ENCODE data around the gene MAPK9.

The MAPK9 gene

DNA sequence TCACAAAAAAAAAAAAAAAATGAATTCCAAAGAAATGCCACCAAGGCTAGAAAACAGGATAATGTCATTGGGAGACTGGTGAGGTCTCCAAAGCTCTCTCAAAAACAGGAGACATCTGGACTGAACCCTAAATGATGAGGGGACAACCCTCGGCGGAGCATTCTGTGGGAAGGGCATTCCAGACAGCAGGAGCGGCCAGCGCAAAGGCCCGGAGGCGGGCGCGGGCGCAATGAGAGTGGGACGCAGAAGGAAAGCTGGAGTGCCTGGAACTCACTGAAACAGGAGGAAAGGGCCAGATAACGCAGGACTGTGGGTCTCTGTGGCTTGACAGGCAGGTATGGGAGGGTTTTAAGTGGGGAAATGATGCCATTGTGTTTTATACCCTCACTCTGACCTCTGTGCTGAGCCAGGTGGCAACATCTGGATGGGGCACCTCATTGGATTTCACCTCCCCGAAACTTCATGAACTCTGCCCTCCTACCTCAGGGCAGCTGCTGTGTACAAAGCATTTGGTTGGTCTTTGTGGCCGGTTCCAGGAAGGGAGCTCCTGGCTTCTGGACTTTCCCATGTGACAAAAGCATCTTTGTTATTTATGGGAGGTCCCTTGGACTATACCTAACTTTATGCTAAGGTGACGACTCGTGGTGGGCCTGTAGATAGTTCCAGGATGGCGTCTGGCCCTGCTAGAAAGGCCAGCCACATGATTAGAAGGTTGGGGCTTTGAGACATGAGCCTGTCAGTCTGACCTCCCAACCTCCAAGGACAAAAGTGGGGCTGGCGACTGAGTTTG is 11.5 kb upstream of the MAPK9 start:
- H4K20me1 ChIP-seq (ENCODE audit: insufficient read depth, low read length): no peaks in the 10 kb centered on the region
- H2AFZ ChIP-seq (ENCODE audit: low read depth, low read length): no peak overlapping the region
- no peak for TF ChIP-seq EZH2 (IDR thresholded peaks at IDR 0.05; ENCODE audit: borderline replicate concordance, low read depth, low read length, severe bottlenecking)
- TF ChIP-seq, protein P1, sequence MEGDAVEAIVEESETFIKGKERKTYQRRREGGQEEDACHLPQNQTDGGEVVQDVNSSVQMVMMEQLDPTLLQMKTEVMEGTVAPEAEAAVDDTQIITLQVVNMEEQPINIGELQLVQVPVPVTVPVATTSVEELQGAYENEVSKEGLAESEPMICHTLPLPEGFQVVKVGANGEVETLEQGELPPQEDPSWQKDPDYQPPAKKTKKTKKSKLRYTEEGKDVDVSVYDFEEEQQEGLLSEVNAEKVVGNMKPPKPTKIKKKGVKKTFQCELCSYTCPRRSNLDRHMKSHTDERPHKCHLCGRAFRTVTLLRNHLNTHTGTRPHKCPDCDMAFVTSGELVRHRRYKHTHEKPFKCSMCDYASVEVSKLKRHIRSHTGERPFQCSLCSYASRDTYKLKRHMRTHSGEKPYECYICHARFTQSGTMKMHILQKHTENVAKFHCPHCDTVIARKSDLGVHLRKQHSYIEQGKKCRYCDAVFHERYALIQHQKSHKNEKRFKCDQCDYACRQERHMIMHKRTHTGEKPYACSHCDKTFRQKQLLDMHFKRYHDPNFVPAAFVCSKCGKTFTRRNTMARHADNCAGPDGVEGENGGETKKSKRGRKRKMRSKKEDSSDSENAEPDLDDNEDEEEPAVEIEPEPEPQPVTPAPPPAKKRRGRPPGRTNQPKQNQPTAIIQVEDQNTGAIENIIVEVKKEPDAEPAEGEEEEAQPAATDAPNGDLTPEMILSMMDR (IDR thresholded peaks at IDR 0.05; ENCODE audit: borderline replicate concordance, extremely low read depth, low read length, poor library complexity, severe bottlenecking): no peak
- no peak overlapping the region for H3K4me2 ChIP-seq (ENCODE audit: insufficient read depth, low read length)
- H3K79me2 ChIP-seq (ENCODE audit: insufficient read depth, low read length): no peaks in the 10 kb centered on the region
- no peak overlapping the region for H3K9ac ChIP-seq (ENCODE audit: low read depth, low read length)
- H3K9me3 ChIP-seq (ENCODE audit: insufficient read depth, low read length, severe bottlenecking): no peaks in the 10 kb centered on the region
- H3K4me3 ChIP-seq (ENCODE audit: low read depth in 1 of 2, low read length in 2 of 2): no peak overlapping the region
- no peaks in the 10 kb centered on the region for H3K36me3 ChIP-seq (ENCODE audit: insufficient read depth, low read length)
- no peak for DNase-seq
- no peak overlapping the region for H3K27ac ChIP-seq (ENCODE audit: low read length)
- H3K4me1 ChIP-seq (ENCODE audit: insufficient read depth, low read length): no peaks in the 10 kb centered on the region
- ATAC-seq (ENCODE audit: insufficient read depth, low read depth): no peak
- H3K27me3 ChIP-seq (ENCODE audit: insufficient read depth, low read length, poor library complexity): peaks cover 8% of the 10 kb centered on the region

DNA sequence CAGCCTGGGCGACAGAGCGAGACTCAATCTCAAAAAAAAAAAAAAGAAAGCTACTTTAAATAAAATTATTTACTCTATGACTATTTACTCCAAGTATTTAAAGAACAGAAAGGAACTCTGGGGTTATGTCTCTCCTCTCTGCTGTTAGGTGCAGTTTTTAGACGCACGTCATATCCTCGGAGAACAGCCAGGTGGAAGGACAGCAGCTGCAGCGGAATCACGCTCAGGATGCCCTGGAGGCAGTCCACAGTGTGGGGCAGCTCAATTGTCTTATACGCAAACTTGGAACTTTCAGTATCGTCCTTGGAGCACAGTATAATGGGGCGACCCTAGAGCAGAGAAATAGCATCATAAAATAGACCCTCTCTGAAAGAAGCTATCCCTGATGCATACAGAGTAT is 10.4 kb upstream of the MAPK9 start:
- H3K4me2 ChIP-seq (ENCODE audit: insufficient read depth, low read length): no peak overlapping the region
- no peak overlapping the region for H2AFZ ChIP-seq (ENCODE audit: low read depth, low read length)
- peaks cover 8% of the 10 kb centered on the region for H3K27me3 ChIP-seq (ENCODE audit: insufficient read depth, low read length, poor library complexity)
- no peak overlapping the region for H3K27ac ChIP-seq (ENCODE audit: low read length)
- no peak overlapping the region for H3K9ac ChIP-seq (ENCODE audit: low read depth, low read length)
- no peak overlapping the region for H3K4me3 ChIP-seq (ENCODE audit: low read depth in 1 of 2, low read length in 2 of 2)
- H3K79me2 ChIP-seq (ENCODE audit: insufficient read depth, low read length): no peaks in the 10 kb centered on the region
- no peaks in the 10 kb centered on the region for H3K4me1 ChIP-seq (ENCODE audit: insufficient read depth, low read length)
- no peak for ATAC-seq (ENCODE audit: insufficient read depth, low read depth)
- TF ChIP-seq EZH2 (IDR thresholded peaks at IDR 0.05; ENCODE audit: borderline replicate concordance, low read depth, low read length, severe bottlenecking): no peak
- TF ChIP-seq, protein P1 (IDR thresholded peaks at IDR 0.05; ENCODE audit: borderline replicate concordance, extremely low read depth, low read length, poor library complexity, severe bottlenecking): no peak
- H3K9me3 ChIP-seq (ENCODE audit: insufficient read depth, low read length, severe bottlenecking): no peaks in the 10 kb centered on the region
- H3K36me3 ChIP-seq (ENCODE audit: insufficient read depth, low read length): no peaks in the 10 kb centered on the region
- H4K20me1 ChIP-seq (ENCODE audit: insufficient read depth, low read length): no peaks in the 10 kb centered on the region
- DNase-seq: no peak

DNA sequence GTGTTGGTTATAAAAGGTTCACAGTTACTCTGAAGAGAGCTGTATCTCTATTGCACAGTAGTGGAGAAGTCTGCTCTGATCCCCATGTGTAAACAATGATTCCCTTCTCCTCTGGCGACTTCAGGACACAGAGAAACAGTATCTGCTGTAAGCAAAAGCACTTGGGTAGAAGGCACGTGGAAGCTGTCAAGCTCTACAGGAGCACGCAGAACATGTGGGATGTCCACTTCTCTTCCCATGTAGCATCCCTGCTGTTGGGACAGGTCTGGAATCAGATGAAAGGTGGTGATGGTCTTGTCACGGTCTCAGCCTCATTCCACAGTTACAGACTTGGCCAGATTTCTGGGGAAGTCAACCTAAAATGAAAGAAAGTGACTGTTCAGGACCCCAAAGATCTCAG is 9.4 kb upstream of the MAPK9 start:
- no peaks in the 10 kb centered on the region for H3K4me1 ChIP-seq (ENCODE audit: insufficient read depth, low read length)
- H3K4me3 ChIP-seq (ENCODE audit: low read depth in 1 of 2, low read length in 2 of 2): no peak overlapping the region
- H3K27me3 ChIP-seq (ENCODE audit: insufficient read depth, low read length, poor library complexity): peaks cover 8% of the 10 kb centered on the region
- H3K79me2 ChIP-seq (ENCODE audit: insufficient read depth, low read length): no peaks in the 10 kb centered on the region
- no peak for TF ChIP-seq EZH2 (IDR thresholded peaks at IDR 0.05; ENCODE audit: borderline replicate concordance, low read depth, low read length, severe bottlenecking)
- TF ChIP-seq, protein P1 (IDR thresholded peaks at IDR 0.05; ENCODE audit: borderline replicate concordance, extremely low read depth, low read length, poor library complexity, severe bottlenecking): no peak
- ATAC-seq (ENCODE audit: insufficient read depth, low read depth) (no peak), DNase-seq (no peak)
- no peaks in the 10 kb centered on the region for H4K20me1 ChIP-seq (ENCODE audit: insufficient read depth, low read length)
- no peak overlapping the region for H3K4me2 ChIP-seq (ENCODE audit: insufficient read depth, low read length)
- H3K27ac ChIP-seq (ENCODE audit: low read length): no peak overlapping the region
- no peaks in the 10 kb centered on the region for H3K9me3 ChIP-seq (ENCODE audit: insufficient read depth, low read length, severe bottlenecking)
- H3K36me3 ChIP-seq (ENCODE audit: insufficient read depth, low read length): no peaks in the 10 kb centered on the region
- no peak overlapping the region for H2AFZ ChIP-seq (ENCODE audit: low read depth, low read length)
- H3K9ac ChIP-seq (ENCODE audit: low read depth, low read length): no peak overlapping the region
